H9 (cell line): ENCODE results near the gene GRAP2. TPM values are rescaled to one million over a fixed set of nuclear protein-coding genes. Genes with fewer than 3 reads are reported as not detected.

Source experiments
- DNase-seq: peaks from one replicate; pipeline ENCODE4 v3.0.0-alpha.2; 2017
- H2AFZ ChIP-seq: one replicate; pipeline ENCODE4 v1.6.1; 2013; ENCODE audit warnings: mild to moderate bottlenecking, low read length, control low read depth, moderate library complexity
- H2AK5ac ChIP-seq: 2 replicates; pipeline ENCODE4 v1.6.1; 2013; ENCODE audit warnings: low read length, control low read depth, mixed read lengths; ENCODE audit not compliant: insufficient read length
- H2BK120ac ChIP-seq: one replicate; pipeline ENCODE4 v1.6.1; 2013; ENCODE audit warnings: low read depth, mild to moderate bottlenecking, low read length, control low read depth, inconsistent platforms; ENCODE audit not compliant: poor library complexity, severe bottlenecking
- H2BK12ac ChIP-seq: 2 replicates; pipeline ENCODE4 v1.6.1; 2013; ENCODE audit warnings: low read length, control low read depth, mixed read lengths, low read depth; ENCODE audit not compliant: insufficient read length
- H2BK15ac ChIP-seq: 2 replicates; pipeline ENCODE4 v1.6.1; 2013; ENCODE audit warnings: low read depth, low read length, control low read depth
- H2BK20ac ChIP-seq: one replicate; pipeline ENCODE4 v1.6.1; 2013; ENCODE audit warnings: low read depth, mild to moderate bottlenecking, low read length, control low read depth, inconsistent platforms; ENCODE audit not compliant: poor library complexity, severe bottlenecking
- H2BK5ac ChIP-seq: 2 replicates; pipeline ENCODE4 v1.6.1; 2013; ENCODE audit warnings: low read length, control low read depth, mixed read lengths; ENCODE audit not compliant: insufficient read length
- H3K14ac ChIP-seq: 2 replicates; pipeline ENCODE4 v1.6.1; 2013; ENCODE audit warnings: low read length, control low read depth; ENCODE audit not compliant: insufficient read depth
- H3K18ac ChIP-seq: 2 replicates; pipeline ENCODE4 v1.6.1; 2013; ENCODE audit warnings: low read depth, mild to moderate bottlenecking, mixed read lengths, low read length, control low read depth; ENCODE audit not compliant: insufficient read length
- H3K23ac ChIP-seq: 2 replicates; pipeline ENCODE4 v1.6.1; 2013; ENCODE audit warnings: low read length, control low read depth, mixed read lengths, low read depth; ENCODE audit not compliant: insufficient read length
- H3K23me2 ChIP-seq: 2 replicates; pipeline ENCODE4 v1.6.1; 2013; ENCODE audit warnings: low read depth, mild to moderate bottlenecking, mixed read lengths, low read length, control low read depth; ENCODE audit not compliant: insufficient read length, poor library complexity, severe bottlenecking
- H3K27ac ChIP-seq: 2 replicates; pipeline ENCODE4 v1.5.1; 2013; ENCODE audit warnings: low read length, control low read depth, mixed read lengths, low read depth; ENCODE audit not compliant: insufficient read length
- H3K27me3 ChIP-seq: 2 replicates; pipeline ENCODE4 v1.6.1; 2013; ENCODE audit warnings: low read length, control low read depth, inconsistent platforms; ENCODE audit not compliant: insufficient read depth
- H3K4ac ChIP-seq: 2 replicates; pipeline ENCODE4 v1.6.1; 2013; ENCODE audit warnings: low read depth, mild to moderate bottlenecking, control low read depth, inconsistent platforms, low read length, moderate library complexity
- H3K4me1 ChIP-seq: 2 replicates; pipeline ENCODE4 v1.6.1; 2013; ENCODE audit warnings: low read length, control low read depth, inconsistent platforms; ENCODE audit not compliant: insufficient read depth
- H3K4me2 ChIP-seq: 2 replicates; pipeline ENCODE4 v1.6.1; 2013; ENCODE audit warnings: low read length, control low read depth, mixed read lengths; ENCODE audit not compliant: insufficient read length, insufficient read depth
- H3K56ac ChIP-seq: 2 replicates; pipeline ENCODE4 v1.6.1; 2013; ENCODE audit warnings: low read depth, mild to moderate bottlenecking, mixed read lengths, low read length, control low read depth; ENCODE audit not compliant: insufficient read length
- H3K79me1 ChIP-seq: 2 replicates; pipeline ENCODE4 v1.6.1; 2013; ENCODE audit warnings: low read depth, mild to moderate bottlenecking, moderate library complexity, low read length, control low read depth, inconsistent platforms; ENCODE audit not compliant: insufficient read depth, poor library complexity, severe bottlenecking
- H3K79me2 ChIP-seq: 2 replicates; pipeline ENCODE4 v1.6.1; 2013; ENCODE audit warnings: low read length, control low read depth, inconsistent platforms; ENCODE audit not compliant: insufficient read depth
- H3K9ac ChIP-seq: 2 replicates; pipeline ENCODE4 v1.6.1; 2013; ENCODE audit warnings: low read length, control low read depth, mixed read lengths; ENCODE audit not compliant: insufficient read length; ENCODE audit errors: extremely low read depth
- H3K9me3 ChIP-seq: one replicate; pipeline ENCODE4 v1.6.1; 2013; ENCODE audit warnings: low read depth, low read length, inconsistent platforms; ENCODE audit not compliant: control insufficient read depth
- H3T11ph ChIP-seq: one replicate; pipeline ENCODE4 v1.6.1; 2013; ENCODE audit warnings: mild to moderate bottlenecking, low read length, control low read depth, inconsistent platforms
- H4K20me1 ChIP-seq: one replicate; pipeline ENCODE4 v1.6.1; 2013; ENCODE audit not compliant: control insufficient read depth, insufficient read length, insufficient read depth
- H4K5ac ChIP-seq: 2 replicates; pipeline ENCODE4 v1.6.1; 2013; ENCODE audit warnings: low read depth, mild to moderate bottlenecking, mixed read lengths, low read length, control low read depth; ENCODE audit not compliant: insufficient read length
- H4K8ac ChIP-seq: replicated peaks from 2 replicates; pipeline ENCODE4 v1.6.1; 2013; ENCODE audit warnings: low read length, control low read depth, mixed read lengths, low read depth; ENCODE audit not compliant: insufficient read length
- H4K91ac ChIP-seq: 2 replicates; pipeline ENCODE4 v1.6.1; 2013; ENCODE audit warnings: low read depth, mild to moderate bottlenecking, moderate library complexity, mixed read lengths, low read length, control low read depth; ENCODE audit not compliant: insufficient read length
- H3K27ac Mint-ChIP-seq, 3 experiments: 2 replicates in 2 of 3; 3 replicates in 1 of 3; pipeline ENCODE4 v1.8.0; 2020 to 2021; ENCODE audit warnings: mixed read lengths in 3 of 3, mild to moderate bottlenecking in 1 of 3, moderate library complexity in 1 of 3
- H3K27me3 Mint-ChIP-seq: 2 replicates; pipeline ENCODE4 v1.8.0; 2021; ENCODE audit warnings: low read depth, mild to moderate bottlenecking, moderate library complexity, mixed read lengths
- H3K36me3 Mint-ChIP-seq, 3 experiments: 2 replicates in 2 of 3; 3 replicates in 1 of 3; pipeline ENCODE4 v1.8.0; 2020 to 2021; ENCODE audit warnings: low read depth in 3 of 3, mixed read lengths in 3 of 3; ENCODE audit not compliant: insufficient read depth in 1 of 3
- H3K4me1 Mint-ChIP-seq, 2 experiments: 2 replicates each; pipeline ENCODE4 v1.8.0; 2020; ENCODE audit warnings: mixed read lengths in 2 of 2
- H3K4me3 Mint-ChIP-seq, 2 experiments: 2 replicates in 1 of 2; 3 replicates in 1 of 2; pipeline ENCODE4 v1.8.0; 2020 to 2021; ENCODE audit warnings: mild to moderate bottlenecking in 2 of 2, mixed read lengths in 2 of 2, moderate library complexity in 1 of 2
- H3K9me3 Mint-ChIP-seq, 2 experiments: 2 replicates in 1 of 2; 3 replicates in 1 of 2; pipeline ENCODE4 v1.8.0; 2020; ENCODE audit warnings: mild to moderate bottlenecking in 2 of 2, mixed read lengths in 2 of 2, moderate library complexity in 1 of 2
- WGBS: extraction: QIAGEN DNeasy Blood & Tissue Kit; methylation state at CpG from one replicate; pipeline ENCODE4 v1.1.7; 2013; ENCODE audit warnings: missing lambda C conversion rate, low lambda C conversion rate, mixed read lengths; ENCODE audit not compliant: insufficient read length; ENCODE audit errors: extremely low coverage; 5-methylcytosine and 5-hydroxymethylcytosine counted together
- total RNA-seq: library from RNA; stranded (reverse); gene quantifications from 2 replicates; pipeline ENCODE4 v1.2.1, GENCODE V29; 2021
- TF ChIP-seq, protein P1 (sequence below): fragments of 200-600 bp; sonication (generic); conservative IDR thresholded peaks from 3 replicates; pipeline ENCODE4 v1.8.0; 2021; ENCODE audit warnings: antibody characterized with exemption, mild to moderate bottlenecking

The GRAP2 gene
- total RNA-seq, 1 experiment from 2014 or later = not detected

DNA sequence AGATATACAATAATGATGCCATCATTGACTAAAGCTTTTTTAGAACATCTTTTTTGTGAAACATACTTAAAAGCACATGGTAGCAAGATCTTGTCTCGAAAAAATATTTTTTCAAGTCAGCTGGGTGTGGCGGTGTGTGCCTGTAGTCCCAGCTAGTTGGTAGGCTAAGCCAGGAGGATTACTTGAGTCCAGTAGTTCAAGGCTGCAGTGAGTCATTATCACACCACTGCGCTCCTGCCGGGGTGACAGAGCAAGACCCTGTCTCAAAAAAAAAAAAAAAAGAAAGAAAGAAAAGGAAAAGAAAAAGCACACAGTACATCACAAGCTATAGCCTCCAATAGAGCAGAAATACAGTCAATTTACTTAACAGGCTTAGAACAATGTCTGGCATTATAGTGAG is 44.3 kb upstream of the GRAP2 start:
- H3K4me1 ChIP-seq = no peaks in the 10 kb centered on the region
- Mint-ChIP-seq H3K27ac (no peak overlapping the region), H3K36me3 (no peaks in the 10 kb centered on the region), H3K4me3 (no peak overlapping the region), H3K4me1 (no peaks in the 10 kb centered on the region), H3K27me3 (peaks cover 9% of the 10 kb centered on the region), H3K9me3 (no peaks in the 10 kb centered on the region)
- H2BK12ac ChIP-seq = no peak overlapping the region
- H3K56ac ChIP-seq = no peak overlapping the region
- WGBS = no CpG with 5 or more reads among the region's 4 CpGs
- H2AFZ ChIP-seq = no peak overlapping the region
- H3K79me1 ChIP-seq = no peaks in the 10 kb centered on the region
- no peak overlapping the region for H2BK5ac ChIP-seq
- no peak overlapping the region for H3K14ac ChIP-seq
- H2BK120ac ChIP-seq = no peak overlapping the region
- DNase-seq = no peak
- H3T11ph ChIP-seq = no peak overlapping the region
- H2BK20ac ChIP-seq = no peak overlapping the region
- no peak overlapping the region for H2BK15ac ChIP-seq
- H3K27me3 ChIP-seq = no peaks in the 10 kb centered on the region
- no peak overlapping the region for H3K9ac ChIP-seq
- H4K5ac ChIP-seq = no peak overlapping the region
- H3K27ac ChIP-seq = no peak overlapping the region
- H3K23ac ChIP-seq = no peak overlapping the region
- no peak overlapping the region for H4K91ac ChIP-seq
- no peak overlapping the region for H3K4ac ChIP-seq
- TF ChIP-seq, protein P1, sequence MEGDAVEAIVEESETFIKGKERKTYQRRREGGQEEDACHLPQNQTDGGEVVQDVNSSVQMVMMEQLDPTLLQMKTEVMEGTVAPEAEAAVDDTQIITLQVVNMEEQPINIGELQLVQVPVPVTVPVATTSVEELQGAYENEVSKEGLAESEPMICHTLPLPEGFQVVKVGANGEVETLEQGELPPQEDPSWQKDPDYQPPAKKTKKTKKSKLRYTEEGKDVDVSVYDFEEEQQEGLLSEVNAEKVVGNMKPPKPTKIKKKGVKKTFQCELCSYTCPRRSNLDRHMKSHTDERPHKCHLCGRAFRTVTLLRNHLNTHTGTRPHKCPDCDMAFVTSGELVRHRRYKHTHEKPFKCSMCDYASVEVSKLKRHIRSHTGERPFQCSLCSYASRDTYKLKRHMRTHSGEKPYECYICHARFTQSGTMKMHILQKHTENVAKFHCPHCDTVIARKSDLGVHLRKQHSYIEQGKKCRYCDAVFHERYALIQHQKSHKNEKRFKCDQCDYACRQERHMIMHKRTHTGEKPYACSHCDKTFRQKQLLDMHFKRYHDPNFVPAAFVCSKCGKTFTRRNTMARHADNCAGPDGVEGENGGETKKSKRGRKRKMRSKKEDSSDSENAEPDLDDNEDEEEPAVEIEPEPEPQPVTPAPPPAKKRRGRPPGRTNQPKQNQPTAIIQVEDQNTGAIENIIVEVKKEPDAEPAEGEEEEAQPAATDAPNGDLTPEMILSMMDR = no peak
- no peaks in the 10 kb centered on the region for H4K20me1 ChIP-seq
- H3K18ac ChIP-seq = no peak overlapping the region
- H3K9me3 ChIP-seq = no peaks in the 10 kb centered on the region
- H3K23me2 ChIP-seq = no peaks in the 10 kb centered on the region
- H3K79me2 ChIP-seq = no peaks in the 10 kb centered on the region
- no peak overlapping the region for H4K8ac ChIP-seq
- H2AK5ac ChIP-seq = no peak overlapping the region
- H3K4me2 ChIP-seq = no peak overlapping the region
